Small intestine (tissue), 7 donors: Measurements from ENCODE around the gene XYLT1. TPM values are rescaled to one million over a fixed set of nuclear protein-coding genes. Genes with fewer than 3 reads are reported as not detected.
"Not testable (repeated sequence)": the region's sequence is repeated elsewhere in the genome, so short reads cannot be mapped to it uniquely, and the experiment has no call there.

Source experiments
- DNase-seq, 2 donors: peaks; one replicate each; pipeline versions ENCODE4 v3.0.0 to v3.0.0-alpha.2; 2013
- FAIRE-seq: peaks from 2 replicates; lab custom pipeline; 2012; peaks lifted over from hg19 to GRCh38; lab: Jason Lieb, UNC
- H3K27ac ChIP-seq, 3 donors: one replicate each; pipeline ENCODE4 v1.5.1; 2013; ENCODE audit warnings: low read length in 2 of 3, mild to moderate bottlenecking in 2 of 3, control low read depth in 1 of 3, inconsistent platforms in 1 of 3, low read depth in 1 of 3, moderate library complexity in 1 of 3
- H3K27me3 ChIP-seq, 3 donors: one replicate each; pipeline ENCODE4 v1.6.1; 2013; ENCODE audit warnings: low read length in 3 of 3, inconsistent platforms in 1 of 3; ENCODE audit not compliant: control insufficient read depth in 3 of 3, insufficient read depth in 3 of 3
- H3K36me3 ChIP-seq, 3 donors: one replicate each; pipeline ENCODE4 v1.6.1; 2013; ENCODE audit warnings: low read length in 3 of 3, inconsistent platforms in 1 of 3, low read depth in 1 of 3, mild to moderate bottlenecking in 1 of 3, moderate library complexity in 1 of 3; ENCODE audit not compliant: control insufficient read depth in 3 of 3, insufficient read depth in 2 of 3
- H3K4me1 ChIP-seq, 3 donors: one replicate each; pipeline ENCODE4 v1.6.1; 2013; ENCODE audit warnings: low read length in 2 of 3, inconsistent platforms in 1 of 3, low read depth in 1 of 3, mild to moderate bottlenecking in 1 of 3, moderate library complexity in 1 of 3; ENCODE audit not compliant: control insufficient read depth in 3 of 3, insufficient read depth in 2 of 3
- H3K4me3 ChIP-seq, 3 donors: one replicate each; pipeline ENCODE4 v1.5.1; 2013; ENCODE audit warnings: low read length in 3 of 3, control low read depth in 1 of 3, inconsistent platforms in 1 of 3, low read depth in 1 of 3, mild to moderate bottlenecking in 1 of 3, moderate library complexity in 1 of 3
- H3K9me3 ChIP-seq, 2 donors: one replicate each; pipeline ENCODE4 v1.6.1; 2013; ENCODE audit warnings: low read depth in 1 of 2, low read length in 1 of 2; ENCODE audit not compliant: control insufficient read depth in 2 of 2, insufficient read depth in 1 of 2
- WGBS, 3 donors: extraction: QIAGEN DNeasy Blood & Tissue Kit; methylation state at CpG; one replicate each; pipeline ENCODE4 v1.1.7; 2013; 5-methylcytosine and 5-hydroxymethylcytosine counted together
- polyA plus RNA-seq, 4 donors: library from polyadenylated mRNA; stranded (reverse) in 3 of 4; unstranded in 1 of 4; fragments of 200-250 nt in 3 of 4; fragments of 120-200 nt in 1 of 4; gene quantifications; one replicate each; pipeline versions ENCODE4 v1.2.1 to v1.2.3, GENCODE V29; 2013
- donor health status: healthy with polysubstance abuse.
- donor health status: control.
- donor health status: control.
- donor health status: Bipolar disorder and iron deficiency.
- donor health status: healthy.

Gene XYLT1
- polyA plus RNA-seq, 4 donors: 1.9 to 11.2 (median 4.1) TPM

DNA sequence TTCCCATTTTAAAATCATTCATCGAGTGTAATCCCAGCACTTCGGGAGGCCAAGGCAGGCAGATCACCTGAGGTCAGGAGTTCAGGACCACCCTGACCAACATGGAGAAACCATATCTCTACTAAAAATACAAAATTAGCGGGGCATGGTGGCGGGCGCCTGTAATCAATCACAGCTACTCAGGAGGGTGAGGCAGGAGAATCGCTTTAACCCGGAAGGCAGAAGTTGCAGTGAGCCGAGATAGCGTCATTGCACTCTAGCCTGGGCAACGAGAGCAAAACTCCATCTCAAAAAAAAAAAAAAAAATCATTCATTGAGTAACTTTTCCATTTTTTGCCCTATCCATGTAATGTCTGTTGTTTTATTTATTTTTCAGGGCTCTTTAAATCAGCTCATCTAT lies 135.4 kb downstream of the XYLT1 start:
- not testable (repeated sequence) for H3K27ac ChIP-seq, FAIRE-seq

DNA sequence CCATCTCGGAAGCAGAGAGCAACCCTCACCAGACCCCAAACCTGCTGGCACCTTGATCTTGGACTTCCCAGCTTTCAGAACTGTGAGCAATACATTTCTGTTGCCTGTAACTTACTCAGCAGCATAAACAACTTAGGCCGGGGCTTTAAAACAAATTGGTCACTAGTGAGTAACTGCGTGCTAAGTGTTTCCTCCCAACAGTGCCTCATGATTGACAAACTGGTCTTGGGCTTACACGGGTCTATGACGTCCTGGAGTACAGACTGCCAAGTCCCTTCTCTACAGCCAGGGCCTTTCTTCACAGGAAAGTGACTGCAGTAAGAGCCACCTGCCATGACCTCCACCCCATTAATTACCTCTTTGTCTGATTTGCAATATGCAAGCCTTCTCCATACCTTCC lies 136.7 kb downstream of the XYLT1 start:
- no peak overlapping the region for H3K27ac ChIP-seq
- 72 to 78% (median 75%) methylated on average over 5 of the region's 5 CpGs for WGBS, 3 donors

More for the DNA sequence above, 135.4 kb downstream of the XYLT1 start:
- not testable (repeated sequence) for H3K4me3 ChIP-seq, H3K9me3 ChIP-seq, DNase-seq, H3K36me3 ChIP-seq, H3K27me3 ChIP-seq, H3K4me1 ChIP-seq
- WGBS, 3 donors: 85 to 91% (median 91%) methylated on average over 10 of the region's 10 CpGs

DNA sequence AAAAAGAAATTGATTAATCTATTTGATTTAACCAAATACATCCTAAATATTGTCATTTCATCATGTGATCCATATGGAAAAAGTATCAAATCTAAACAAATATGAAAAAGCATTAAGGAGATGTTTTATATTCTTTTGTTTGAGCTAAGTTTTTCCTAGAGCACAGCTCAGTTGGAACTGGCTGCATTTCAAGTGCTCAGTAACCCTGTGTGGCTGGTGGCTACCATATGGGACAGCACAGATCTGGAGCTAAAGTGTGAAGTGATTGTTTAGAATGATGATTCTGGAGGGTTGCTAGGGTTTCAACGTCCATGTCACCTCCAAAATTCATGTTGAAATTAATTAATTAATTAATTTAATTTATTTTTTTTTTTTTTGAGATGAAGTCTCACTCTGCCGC lies 137.5 kb downstream of the XYLT1 start:
- Histone ChIP-seq H3K27ac (no peak overlapping the region), H3K36me3 (peaks cover 0 to 3% (median 0%) of the 10 kb centered on the region in 3 donors), H3K4me3 (no peak overlapping the region), H3K9me3 (no peaks in the 10 kb centered on the region), H3K4me1 (peaks cover 0 to 7% (median 3%) of the 10 kb centered on the region in 3 donors), H3K27me3 (no peaks in the 10 kb centered on the region)
- DNase-seq (no peak), FAIRE-seq (no peak)
- 75 to 89% (median 83%) methylated on average over 2 of the region's 2 CpGs for WGBS, 3 donors

More for the DNA sequence above, 136.7 kb downstream of the XYLT1 start:
- Histone ChIP-seq H3K4me3 (no peak overlapping the region), H3K36me3 (peaks cover 0 to 3% (median 0%) of the 10 kb centered on the region in 3 donors), H3K9me3 (no peaks in the 10 kb centered on the region), H3K27me3 (no peaks in the 10 kb centered on the region), H3K4me1 (peaks cover 0 to 3% (median 3%) of the 10 kb centered on the region in 3 donors)
- DNase-seq: no peak
- FAIRE-seq: no peak

DNA sequence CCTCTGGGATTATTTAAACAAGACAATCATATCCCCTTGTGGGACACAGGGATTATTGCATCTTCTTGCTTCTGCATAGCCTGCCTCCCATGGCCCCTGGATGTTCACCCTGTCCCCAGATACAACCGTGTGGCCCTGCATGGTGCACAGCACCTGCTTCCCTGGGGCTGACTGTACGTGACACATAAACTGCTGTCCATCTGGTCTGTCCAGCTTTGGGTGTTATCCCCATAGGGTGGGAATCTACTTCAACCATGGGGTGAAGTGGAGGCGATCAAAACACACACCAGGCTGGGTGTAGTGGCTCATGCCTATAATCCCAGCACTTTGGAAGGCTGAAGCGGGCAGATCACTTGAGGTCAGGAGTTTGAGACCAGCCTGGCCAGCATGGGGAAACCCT lies 138.8 kb downstream of the XYLT1 start:
- peaks cover 0 to 7% (median 3%) of the 10 kb centered on the region in 3 donors for H3K4me1 ChIP-seq
- WGBS, 3 donors: 85 to 95% (median 90%) methylated on average over 4 of the region's 4 CpGs
- no peak for FAIRE-seq
- DNase-seq: no peak
- peaks cover 0 to 3% (median 0%) of the 10 kb centered on the region in 3 donors for H3K36me3 ChIP-seq
- H3K4me3 ChIP-seq: no peak overlapping the region
- no peaks in the 10 kb centered on the region for H3K9me3 ChIP-seq
- no peak overlapping the region for H3K27ac ChIP-seq
- H3K27me3 ChIP-seq: no peaks in the 10 kb centered on the region

DNA sequence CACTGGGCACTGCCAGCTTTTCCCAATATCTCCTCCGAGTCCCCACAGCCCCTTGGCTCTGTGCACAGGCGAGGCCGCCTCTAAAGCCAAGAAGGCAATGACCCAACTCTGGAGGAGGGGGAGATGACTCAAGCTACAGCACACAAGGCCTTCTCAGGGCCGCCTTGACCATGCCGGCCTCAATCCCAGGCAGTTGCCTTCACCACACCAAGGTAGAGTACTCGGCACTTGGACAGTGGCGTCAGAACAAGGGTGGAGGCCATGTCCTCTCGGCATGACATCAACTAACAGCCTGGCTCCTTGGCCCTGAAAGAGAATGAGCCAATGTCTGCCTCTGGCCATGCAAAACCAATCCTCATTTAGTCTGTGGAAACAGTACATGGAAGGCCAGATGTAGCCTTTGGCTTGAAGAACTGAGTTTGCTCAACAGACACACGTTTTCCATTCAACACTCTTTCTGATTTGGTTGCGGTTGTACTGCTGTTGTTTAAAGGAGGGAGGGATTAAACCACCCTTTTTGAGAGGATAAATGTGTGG lies 139.6 kb downstream of the XYLT1 start:
- no peak overlapping the region for H3K27ac ChIP-seq
- no peak for FAIRE-seq
- peaks cover 0 to 3% (median 0%) of the 10 kb centered on the region in 3 donors for H3K36me3 ChIP-seq
- H3K4me1 ChIP-seq: peaks cover 0 to 7% (median 3%) of the 10 kb centered on the region in 3 donors
- no peak overlapping the region for H3K4me3 ChIP-seq
- 69 to 77% (median 77%) methylated on average over 10 of the region's 10 CpGs for WGBS, 3 donors
- no peaks in the 10 kb centered on the region for H3K27me3 ChIP-seq
- no peak for DNase-seq
- H3K9me3 ChIP-seq: no peaks in the 10 kb centered on the region

DNA sequence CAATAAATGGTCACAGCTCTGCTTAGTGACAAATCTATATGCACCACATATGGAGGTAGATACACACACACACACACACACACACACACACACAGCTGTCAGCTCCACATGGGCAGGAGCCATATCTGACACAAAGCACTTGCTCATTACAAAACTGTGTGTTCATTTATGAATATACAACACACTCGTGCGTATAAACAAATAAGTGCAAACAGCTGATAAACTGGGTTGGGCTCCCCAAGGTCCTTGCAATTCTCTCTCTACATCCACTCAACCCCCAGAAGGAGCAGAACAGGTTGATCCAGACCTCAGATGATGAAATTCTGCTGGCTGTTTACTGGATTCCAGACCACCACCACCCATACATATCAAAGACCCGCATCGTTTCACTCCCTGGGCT lies 140.7 kb downstream of the XYLT1 start:
- Histone ChIP-seq H3K27me3 (no peaks in the 10 kb centered on the region), H3K4me1 (peaks cover 0 to 7% (median 3%) of the 10 kb centered on the region in 3 donors), H3K9me3 (no peaks in the 10 kb centered on the region), H3K27ac (no peak overlapping the region), H3K4me3 (no peak overlapping the region), H3K36me3 (peaks cover 0 to 3% (median 0%) of the 10 kb centered on the region in 3 donors)
- DNase-seq (peak; percentile 44 to 47), FAIRE-seq (no peak)
- WGBS, 3 donors: 44 to 61% (median 57%) methylated on average over 4 of the region's 4 CpGs

DNA sequence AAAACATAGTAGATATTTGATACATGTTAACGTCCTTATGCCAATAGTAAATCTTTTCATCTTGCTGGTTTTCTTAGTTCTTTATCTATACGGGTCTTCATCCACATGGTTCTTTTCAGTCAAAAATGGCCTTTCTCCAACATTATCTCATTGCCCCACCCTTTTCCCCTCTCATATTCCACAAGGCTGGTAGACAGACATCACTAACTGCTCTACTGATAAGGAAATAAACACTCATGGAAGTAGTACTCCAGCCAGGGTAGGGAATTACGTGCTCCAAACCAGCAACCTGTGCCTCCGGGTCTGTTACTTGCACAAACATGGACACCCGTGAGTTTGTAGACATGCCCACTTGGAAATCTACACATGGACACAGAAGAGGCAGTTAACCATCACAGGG lies 141.4 kb downstream of the XYLT1 start:
- Histone ChIP-seq H3K36me3 (peaks cover 0 to 3% (median 0%) of the 10 kb centered on the region in 3 donors), H3K9me3 (no peaks in the 10 kb centered on the region), H3K4me1 (peaks cover 0 to 7% (median 3%) of the 10 kb centered on the region in 3 donors), H3K4me3 (no peak overlapping the region), H3K27ac (peak overlapping the region in 2 of 3 donors; percentile 8 to 34), H3K27me3 (no peaks in the 10 kb centered on the region)
- FAIRE-seq (no peak), DNase-seq (peak in 1 of 2 donors; percentile 22)
- 18 to 45% (median 35%) methylated on average over 5 of the region's 5 CpGs for WGBS, 3 donors

DNA sequence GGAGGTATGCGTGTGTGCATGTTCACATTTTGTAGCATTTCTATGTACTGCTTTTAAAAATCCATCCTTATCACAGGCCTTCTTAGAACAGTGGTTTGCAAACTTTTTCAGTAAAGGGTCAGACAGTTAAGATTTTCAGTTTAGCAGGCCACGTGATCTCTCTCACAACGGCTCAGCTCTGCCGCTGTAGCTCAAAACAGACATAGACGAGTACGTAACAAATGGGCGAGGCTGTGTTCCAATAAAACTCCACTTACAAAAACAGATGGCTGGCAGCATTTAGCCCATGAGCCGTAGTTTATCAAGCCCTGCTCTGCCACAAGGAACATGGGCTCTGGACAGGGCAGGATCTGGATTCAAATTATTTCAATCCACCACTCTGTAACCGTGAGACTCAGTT lies 141.8 kb downstream of the XYLT1 start:
- H3K36me3 ChIP-seq: peaks cover 0 to 3% (median 0%) of the 10 kb centered on the region in 3 donors
- no peaks in the 10 kb centered on the region for H3K27me3 ChIP-seq
- H3K9me3 ChIP-seq: no peaks in the 10 kb centered on the region
- peak; percentile 44 to 48 for DNase-seq
- no peak for FAIRE-seq
- H3K27ac ChIP-seq: peak overlapping the region in 1 of 3 donors; percentile 34
- H3K4me1 ChIP-seq: peaks cover 0 to 7% (median 3%) of the 10 kb centered on the region in 3 donors
- 15 to 43% (median 38%) methylated on average over 9 of the region's 9 CpGs for WGBS, 3 donors
- H3K4me3 ChIP-seq: no peak overlapping the region
